IPS-NIHi11 (cell line): ENCODE results near the gene IRS1.

Experiments
- DNase-seq: peaks from one replicate; pipeline ENCODE4 v3.0.0; 2012; ENCODE audit warnings: mixed read lengths, low spot score

The IRS1 gene

GRCh38 chr2:226690461-226691024, 109.1 kb downstream of the IRS1 start:
- no peak for DNase-seq

- DNase-seq: no peak
Measured at GRCh38 chr2:226687641-226688253, 111.9 kb downstream of the IRS1 start.

GRCh38 chr2:226684563-226684959, 115.1 kb downstream of the IRS1 start:
- DNase-seq: no peak

- no peak for DNase-seq
Measured at GRCh38 chr2:226683944-226684562, 115.6 kb downstream of the IRS1 start.

- DNase-seq: no peak
Measured at GRCh38 chr2:226683196-226683595, 116.4 kb downstream of the IRS1 start.
